GM12891 (cell line): ENCODE results near the gene CYB5A.

ENCODE experiments used
- POLR2A ChIP-seq: IDR thresholded peaks from 2 replicates; pipeline ENCODE4 v1.6.1; 2011; ENCODE audit warnings: low read depth, low read length, control low read depth
- POU2F2 ChIP-seq: IDR thresholded peaks from 2 replicates; pipeline ENCODE4 v1.6.1; 2011; ENCODE audit warnings: low read depth, mild to moderate bottlenecking, control low read depth, low read length, moderate library complexity

DNA sequence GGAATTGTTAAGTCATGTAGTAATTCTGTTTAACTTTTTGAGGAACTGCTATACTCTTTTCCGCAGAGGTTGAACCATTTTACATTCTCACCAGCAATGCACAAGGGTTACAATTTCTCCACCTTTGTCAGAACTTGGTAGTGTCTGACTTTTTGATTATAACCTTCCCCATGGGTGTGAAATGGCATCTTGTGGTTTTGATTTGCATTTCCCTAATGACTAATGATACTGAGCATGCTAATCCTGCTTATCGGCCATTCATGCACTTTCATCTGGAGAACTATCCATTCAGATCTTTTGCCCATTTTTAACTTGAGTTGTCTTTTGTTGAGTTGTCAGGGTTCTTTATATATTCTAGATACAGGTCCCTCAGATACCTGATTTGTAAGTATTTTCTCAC is 47.2 kb downstream of the CYB5A start:
- no peak for TF ChIP-seq POLR2A
- TF ChIP-seq POU2F2, result no peak
